NOMO-1 treated with DMSO at 0.1 percent for 48 hours (cell line): ENCODE data around the gene MALRD1.

Experiments
- DNase-seq: peaks from one replicate; lab custom pipeline; 2025; ENCODE audit not compliant: unreplicated experiment; lab: John Stamatoyannopoulos, UW

MALRD1 gene

GRCh38 chr10:19048489-19048888 lies at the start of gene MALRD1:
MALRD1 (plus strand) TSS chr10:19048801; CDS start chr10:19048939, 138 bp downstream.
- DNase-seq = no peak

- no peak for DNase-seq
Observed at GRCh38 chr10:19003341-19003740, 45.3 kb upstream of the MALRD1 start.

GRCh38 chr10:19012111-19012510 lies 36.5 kb upstream of the MALRD1 start:
- DNase-seq = no peak

GRCh38 chr10:19014034-19014433 lies 34.6 kb upstream of the MALRD1 start:
- no peak for DNase-seq

GRCh38 chr10:19014498-19014897 lies 34.1 kb upstream of the MALRD1 start:
- DNase-seq = no peak

- DNase-seq = no peak
Observed at GRCh38 chr10:19017116-19017890, 31.3 kb upstream of the MALRD1 start.

- DNase-seq = no peak
Observed at GRCh38 chr10:19021162-19021561, 27.4 kb upstream of the MALRD1 start.

- no peak for DNase-seq
Observed at GRCh38 chr10:19024611-19025010, 24.0 kb upstream of the MALRD1 start.

GRCh38 chr10:19031763-19032162 lies 16.8 kb upstream of the MALRD1 start:
- no peak for DNase-seq

GRCh38 chr10:19033741-19034140 lies 14.9 kb upstream of the MALRD1 start:
- DNase-seq = no peak

- no peak for DNase-seq
Observed at GRCh38 chr10:19041171-19041570, 7.4 kb upstream of the MALRD1 start.

GRCh38 chr10:19043431-19043830 lies 5.2 kb upstream of the MALRD1 start:
- no peak for DNase-seq

GRCh38 chr10:19046679-19047078 lies 1.9 kb upstream of the MALRD1 start:
- DNase-seq = no peak

GRCh38 chr10:19048891-19049290 lies 290 bp downstream of the MALRD1 start:
- no peak for DNase-seq

- DNase-seq = no peak
Observed at GRCh38 chr10:19049567-19049966, 966 bp downstream of the MALRD1 start.

- no peak for DNase-seq
Observed at GRCh38 chr10:19054289-19054835, 5.8 kb downstream of the MALRD1 start.

- DNase-seq = no peak
Observed at GRCh38 chr10:19058046-19058445, 9.4 kb downstream of the MALRD1 start.

GRCh38 chr10:19063986-19064385 lies 15.4 kb downstream of the MALRD1 start:
- no peak for DNase-seq

GRCh38 chr10:19071946-19072345 lies 23.3 kb downstream of the MALRD1 start:
- DNase-seq = no peak

GRCh38 chr10:19077276-19077675 lies 28.7 kb downstream of the MALRD1 start:
- DNase-seq = no peak

- DNase-seq = no peak
Observed at GRCh38 chr10:19096501-19097073, 48.0 kb downstream of the MALRD1 start.

GRCh38 chr10:19097151-19097550 lies 48.5 kb downstream of the MALRD1 start:
- DNase-seq = no peak
